PC-9 (cell line): ENCODE results near the gene CFL1. TPM values are rescaled to one million over a fixed set of nuclear protein-coding genes. Genes with fewer than 3 reads are reported as not detected.
A peak's percentile ranks its signal among the peaks of the same experiment; 100 is the strongest.

Experiments used
- BruUV-seq: library from RNA; stranded (reverse); fragments of 400-500 nt; replicated peaks from 2 replicates; lab custom pipeline; 2021; lab: Mats Ljungman, UMichigan
- CTCF ChIA-PET: fragments of 300-600 bp; sonication (Branson Sonifier 250); formaldehyde crosslinking; loops from one replicate; lab custom pipeline; 2022; ENCODE audit warnings: antibody characterized with exemption; lab: Charles Lee
- POLR2A ChIA-PET: fragments of 300-600 bp; sonication (Branson Sonifier 250); formaldehyde crosslinking; loops from one replicate; lab custom pipeline; 2022; ENCODE audit warnings: antibody characterized with exemption; ENCODE audit not compliant: unreplicated experiment; lab: Charles Lee
- DNase-seq, 2 experiments: peaks; one replicate each; pipeline versions ENCODE4 v3.0.0 to v3.0.0-alpha.2; 2015 to 2022; ENCODE audit warnings: mixed read lengths in 1 of 2
- H2AFZ ChIP-seq: fragments of 200-600 bp; sonication (generic); 2 replicates; pipeline ENCODE4 v1.8.1; 2017; ENCODE audit warnings: antibody characterized with exemption
- H3F3A ChIP-seq: fragments of 200-600 bp; sonication (generic); 2 replicates; pipeline ENCODE4 v1.8.1; 2017; ENCODE audit warnings: antibody characterized with exemption, mild to moderate bottlenecking, low read depth; ENCODE audit not compliant: insufficient read depth
- H3K27ac ChIP-seq: fragments of 200-600 bp; sonication (generic); 2 replicates; pipeline ENCODE4 v1.6.1; 2016; ENCODE audit warnings: mixed run types
- H3K27me3 ChIP-seq: fragments of 200-600 bp; sonication (generic); 2 replicates; pipeline ENCODE4 v1.6.1; 2016; ENCODE audit warnings: low read depth, mixed run types; ENCODE audit not compliant: insufficient read depth
- H3K36me3 ChIP-seq: fragments of 200-600 bp; sonication (generic); 2 replicates; pipeline ENCODE4 v1.6.1; 2016; ENCODE audit warnings: low read depth, mixed run types
- H3K4me1 ChIP-seq: fragments of 200-600 bp; sonication (generic); replicated peaks from 2 replicates; pipeline ENCODE4 v1.6.1; 2016; ENCODE audit warnings: mixed run types; ENCODE audit not compliant: insufficient read depth
- H3K4me2 ChIP-seq: fragments of 200-600 bp; sonication (generic); 2 replicates; pipeline ENCODE4 v1.6.1; 2017; ENCODE audit warnings: mixed run types
- H3K4me3 ChIP-seq: fragments of 200-600 bp; sonication (generic); 2 replicates; pipeline ENCODE4 v1.6.1; 2016; ENCODE audit warnings: mixed run types
- H3K79me2 ChIP-seq: fragments of 200-600 bp; sonication (generic); 2 replicates; pipeline ENCODE4 v1.6.1; 2017; ENCODE audit warnings: low read depth, mixed run types
- H3K9me2 ChIP-seq: fragments of 200-600 bp; sonication (generic); 2 replicates; pipeline ENCODE4 v1.8.1; 2017; ENCODE audit warnings: mild to moderate bottlenecking; ENCODE audit not compliant: insufficient read depth
- H3K9me3 ChIP-seq: fragments of 200-600 bp; sonication (generic); 2 replicates; pipeline ENCODE4 v1.8.1; 2016; ENCODE audit warnings: low read depth; ENCODE audit not compliant: insufficient read depth
- H4K20me1 ChIP-seq: fragments of 200-600 bp; sonication (generic); 2 replicates; pipeline ENCODE4 v1.8.1; 2017; ENCODE audit not compliant: insufficient read depth
- CTCF ChIP-seq: fragments of 200-600 bp; sonication (generic); conservative IDR thresholded peaks from 2 replicates; pipeline ENCODE4 v1.6.1; 2017; ENCODE audit warnings: mixed run types, antibody characterized with exemption, mild to moderate bottlenecking, moderate library complexity
- EZH2 ChIP-seq: fragments of 200-600 bp; sonication (generic); IDR thresholded peaks from 2 replicates; pipeline ENCODE4 v1.8.0; 2017; ENCODE audit warnings: antibody characterized with exemption, low read depth
- intact Hi-C: fragments of 100-400 bp; cut with micrococcal nuclease; formaldehyde crosslinking; loops from one replicate; pipeline ENCODE4 v1.10.0; 2022; ENCODE audit not compliant: unreplicated experiment
- total RNA-seq: library from RNA; stranded (reverse); gene quantifications from 2 replicates; pipeline ENCODE4 v1.2.3, GENCODE V29; 2021

Gene CFL1
- total RNA-seq, 1 experiment from 2014 or later = 1,798 TPM

GRCh38 chr11:65821107-65821506, 36.9 kb downstream of the CFL1 start:
- Histone ChIP-seq H3K9me3 (no peaks in the 10 kb centered on the region), H2AFZ (no peak overlapping the region), H3K9me2 (no peaks in the 10 kb centered on the region), H3K4me2 (no peak overlapping the region), H3K79me2 (no peaks in the 10 kb centered on the region), H3K27me3 (no peaks in the 10 kb centered on the region), H3K27ac (no peak overlapping the region), H3K36me3 (no peaks in the 10 kb centered on the region), H3F3A (peaks cover 7% of the 10 kb centered on the region), H3K4me3 (no peak overlapping the region), H3K4me1 (peaks cover 8% of the 10 kb centered on the region; the same call in 1 of the 2 replicates), H4K20me1 (no peaks in the 10 kb centered on the region)
- no peak for DNase-seq
- no peak for TF ChIP-seq EZH2
- no peak for TF ChIP-seq CTCF
- ChIA-PET CTCF (no interaction called here), POLR2A (no interaction called here)
- intact Hi-C loops = no loop called here
- no TSS peak for BruUV-seq

GRCh38 chr11:65817835-65818680, 39.9 kb downstream of the CFL1 start:
- H3K4me2 ChIP-seq = peak overlapping the region; percentile 83
- H3K27ac ChIP-seq = peak overlapping the region; percentile 55
- H3K4me3 ChIP-seq = peak overlapping the region; percentile 70
- H3K4me1 ChIP-seq = peaks cover 8% of the 10 kb centered on the region; the same call in 1 of the 2 replicates
- no TSS peak for BruUV-seq
- no peaks in the 10 kb centered on the region for H3K9me3 ChIP-seq
- peak; percentile 96 for TF ChIP-seq CTCF
- no peak for TF ChIP-seq EZH2
- H3K27me3 ChIP-seq = no peaks in the 10 kb centered on the region
- CTCF ChIA-PET = interaction anchor here (1.6 to 2.7 kb wide), 2 partner anchors 39 to 106 kb away, joined by 10 to 16 read pairs; partner anchors contain the start of gene KAT5
- intact Hi-C loops = loop anchor here (1.0 to 5.0 kb wide), 5 partner anchors 38 to 181 kb away; partner anchors contain the start of genes AP5B1 and SIPA1
- POLR2A ChIA-PET = interaction anchor here (0.6 to 0.7 kb wide), 4 partner anchors 40 to 154 kb away, joined by 3 to 10 read pairs (median 8); no protein-coding TSS in a partner anchor
- no peaks in the 10 kb centered on the region for H4K20me1 ChIP-seq
- no peaks in the 10 kb centered on the region for H3K36me3 ChIP-seq
- peak overlapping the region; percentile 84 for H2AFZ ChIP-seq
- no peaks in the 10 kb centered on the region for H3K79me2 ChIP-seq
- no peaks in the 10 kb centered on the region for H3K9me2 ChIP-seq
- DNase-seq = peak; percentile 71 to 95
- peaks cover 7% of the 10 kb centered on the region for H3F3A ChIP-seq

GRCh38 chr11:65817312-65817834, 40.6 kb downstream of the CFL1 start:
- Histone ChIP-seq H3K4me3 (peak overlapping the region; percentile 70), H3K79me2 (no peaks in the 10 kb centered on the region), H3K27me3 (no peaks in the 10 kb centered on the region), H3K36me3 (no peaks in the 10 kb centered on the region), H3K4me1 (peaks cover 8% of the 10 kb centered on the region; the same call in 1 of the 2 replicates), H3K27ac (peak overlapping the region; percentile 55), H3K4me2 (peak overlapping the region; percentile 83), H3F3A (peaks cover 7% of the 10 kb centered on the region), H4K20me1 (no peaks in the 10 kb centered on the region), H2AFZ (peak overlapping the region; percentile 84), H3K9me3 (no peaks in the 10 kb centered on the region), H3K9me2 (no peaks in the 10 kb centered on the region)
- ChIA-PET CTCF (interaction anchor here (1.6 to 2.7 kb wide), 2 partner anchors 38 to 105 kb away, joined by 10 to 16 read pairs; partner anchors contain the start of gene KAT5), POLR2A (interaction anchor here (0.6 to 0.7 kb wide), 2 partner anchors 105 to 154 kb away, joined by 6 to 10 read pairs; no protein-coding TSS in a partner anchor)
- intact Hi-C loops = loop anchor here (1.0 to 5.0 kb wide), 3 partner anchors 37 to 180 kb away; partner anchors contain the start of genes AP5B1 and SIPA1
- DNase-seq = no peak
- no peak for TF ChIP-seq EZH2
- no peak for TF ChIP-seq CTCF
- TSS peak; percentile 60 for BruUV-seq
